SIG-M5 treated with dmso at 0.1 percent for 504 hours (cell line): Measurements from ENCODE around the gene SEBOX.
"Not testable (repeated sequence)": the region's sequence is repeated elsewhere in the genome, so short reads cannot be mapped to it uniquely, and the experiment has no call there.

Experiments
- DNase-seq: peaks from one replicate; lab custom pipeline; 2025; ENCODE audit not compliant: unreplicated experiment; lab: John Stamatoyannopoulos, UW

SEBOX gene

DNA sequence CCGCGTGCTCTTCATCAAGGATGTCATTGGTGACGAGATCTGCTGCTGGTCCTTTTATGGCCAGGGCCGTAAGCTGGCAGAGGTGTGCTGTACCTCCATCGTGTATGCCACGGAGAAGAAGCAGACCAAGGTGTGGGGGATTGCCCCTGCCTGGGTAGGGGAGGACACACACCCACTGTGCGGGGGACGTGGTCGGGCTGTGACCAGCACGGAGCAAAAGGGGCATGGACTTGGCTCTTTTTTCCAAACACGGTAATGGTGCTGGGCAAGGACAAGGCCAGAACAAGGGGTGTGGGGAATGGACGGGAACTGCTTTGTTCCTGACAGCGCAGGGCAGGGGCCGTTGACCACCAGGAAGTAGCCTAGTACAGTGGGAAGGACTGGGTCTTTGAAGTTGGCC, 22.7 kb downstream of the SEBOX start:
- DNase-seq = no peak

DNA sequence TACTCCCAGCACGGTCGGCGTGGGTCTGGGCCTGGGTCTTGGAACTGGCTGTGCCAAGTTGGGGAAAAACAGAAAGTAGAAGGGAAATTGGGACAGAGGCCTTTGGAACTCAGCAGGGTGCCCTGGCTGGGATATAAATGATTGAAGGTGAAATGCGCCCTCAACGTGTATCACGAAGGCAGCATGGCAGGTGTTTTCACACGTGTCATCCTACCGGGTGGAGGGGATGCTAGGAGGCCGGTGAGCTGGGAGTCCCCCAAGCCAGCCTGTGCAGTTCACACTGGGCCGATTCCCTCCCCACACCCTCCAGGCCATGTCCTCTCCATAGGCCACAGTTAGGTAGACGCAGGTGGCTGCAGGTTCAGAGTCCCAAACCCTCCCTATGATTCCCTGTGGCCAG, 23.5 kb downstream of the SEBOX start:
- DNase-seq = no peak

DNA sequence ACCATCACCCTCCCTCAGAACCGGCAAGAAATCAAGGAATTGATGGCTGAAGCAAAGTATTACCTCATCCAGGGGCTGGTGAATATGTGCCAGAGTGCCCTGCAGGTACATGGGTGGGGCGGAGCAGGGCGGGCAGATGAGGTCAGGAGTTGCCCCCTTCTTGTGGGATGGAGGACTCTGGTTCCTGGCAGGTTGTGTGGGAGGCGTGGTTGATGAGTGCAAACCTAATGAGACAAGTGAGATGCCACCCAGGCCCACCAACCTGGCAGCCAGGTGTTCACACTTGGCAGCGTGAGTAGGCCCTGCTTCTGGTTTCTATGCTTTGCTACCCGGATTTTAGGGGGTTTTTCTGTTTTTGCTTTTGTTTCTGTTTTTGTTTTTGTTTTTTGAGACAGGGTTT, 24.6 kb downstream of the SEBOX start:
- no peak for DNase-seq

DNA sequence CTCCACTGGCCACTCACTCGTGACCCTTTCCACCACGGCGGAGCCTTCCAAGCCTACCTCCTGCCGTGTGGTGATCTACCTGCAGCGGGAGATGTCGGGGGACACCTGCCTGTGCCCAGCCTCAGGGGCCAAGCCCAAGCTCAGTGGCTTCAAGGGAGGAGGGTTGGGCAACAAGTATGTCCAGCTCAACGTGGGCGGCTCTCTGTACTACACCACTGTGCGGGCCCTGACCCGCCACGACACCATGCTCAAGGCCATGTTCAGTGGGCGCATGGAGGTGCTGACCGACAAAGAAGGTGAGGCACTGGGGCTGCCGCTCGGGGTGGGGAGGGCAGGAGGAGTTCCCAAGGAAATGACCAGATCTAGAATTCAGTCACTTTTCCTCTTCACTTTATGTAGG, 25.6 kb downstream of the SEBOX start:
- no peak for DNase-seq

DNA sequence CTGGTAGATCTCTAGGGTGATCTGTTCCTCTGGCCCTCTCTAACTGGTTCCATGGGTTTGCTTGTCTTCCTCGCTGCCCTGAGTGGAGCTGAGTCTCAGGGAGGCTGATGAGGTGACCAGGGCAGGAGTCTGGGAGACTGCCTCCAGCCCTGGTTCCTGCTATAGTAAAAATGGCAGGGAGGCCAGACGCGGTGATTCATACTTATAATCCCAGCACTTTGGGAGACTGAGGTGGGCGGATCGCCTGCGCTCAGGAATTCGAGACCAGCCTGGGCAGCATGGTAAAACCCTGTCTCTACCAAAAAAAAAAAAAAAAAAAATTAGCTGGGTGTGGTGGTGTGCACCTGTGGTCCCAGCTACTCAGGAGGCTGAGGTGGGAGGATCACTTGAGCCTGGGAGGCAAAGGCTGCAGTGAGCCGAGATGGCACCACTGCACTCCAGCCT, 26.2 kb downstream of the SEBOX start:
- DNase-seq = not testable (repeated sequence)

DNA sequence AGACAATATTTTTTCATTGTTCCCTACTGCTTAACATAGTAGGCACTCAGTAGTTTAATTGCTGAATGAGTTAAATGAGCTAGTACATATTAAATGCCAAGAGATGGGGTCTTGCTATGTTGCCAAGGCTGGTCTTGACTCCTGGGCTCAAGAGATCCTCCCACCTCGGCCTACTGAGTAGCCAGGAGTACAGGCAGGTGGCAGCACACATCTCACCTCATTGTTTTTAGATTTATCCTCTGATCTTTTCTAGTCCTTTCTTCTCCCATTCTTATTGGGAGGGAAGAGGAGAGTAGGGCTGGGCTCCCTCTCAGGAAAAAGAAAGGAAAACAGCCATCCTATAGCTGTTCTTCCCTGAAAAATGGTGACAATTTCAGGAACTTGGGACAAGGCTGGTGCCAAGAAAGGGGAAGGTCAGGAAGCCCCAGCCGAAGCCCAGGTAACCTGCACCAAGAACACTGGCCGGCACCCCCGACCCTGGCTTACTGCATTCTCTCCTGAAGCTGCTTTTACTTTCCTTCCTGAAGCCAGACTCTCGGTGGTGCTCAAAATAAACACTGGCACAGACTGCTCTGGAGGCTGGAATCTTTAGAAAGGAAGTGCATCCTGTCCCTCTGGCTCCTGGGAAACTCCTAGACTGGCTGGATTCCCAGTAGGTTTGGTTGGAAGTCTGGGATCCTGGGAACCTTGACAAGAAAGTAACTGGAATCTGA, 26.8 kb downstream of the SEBOX start:
- no peak for DNase-seq

DNA sequence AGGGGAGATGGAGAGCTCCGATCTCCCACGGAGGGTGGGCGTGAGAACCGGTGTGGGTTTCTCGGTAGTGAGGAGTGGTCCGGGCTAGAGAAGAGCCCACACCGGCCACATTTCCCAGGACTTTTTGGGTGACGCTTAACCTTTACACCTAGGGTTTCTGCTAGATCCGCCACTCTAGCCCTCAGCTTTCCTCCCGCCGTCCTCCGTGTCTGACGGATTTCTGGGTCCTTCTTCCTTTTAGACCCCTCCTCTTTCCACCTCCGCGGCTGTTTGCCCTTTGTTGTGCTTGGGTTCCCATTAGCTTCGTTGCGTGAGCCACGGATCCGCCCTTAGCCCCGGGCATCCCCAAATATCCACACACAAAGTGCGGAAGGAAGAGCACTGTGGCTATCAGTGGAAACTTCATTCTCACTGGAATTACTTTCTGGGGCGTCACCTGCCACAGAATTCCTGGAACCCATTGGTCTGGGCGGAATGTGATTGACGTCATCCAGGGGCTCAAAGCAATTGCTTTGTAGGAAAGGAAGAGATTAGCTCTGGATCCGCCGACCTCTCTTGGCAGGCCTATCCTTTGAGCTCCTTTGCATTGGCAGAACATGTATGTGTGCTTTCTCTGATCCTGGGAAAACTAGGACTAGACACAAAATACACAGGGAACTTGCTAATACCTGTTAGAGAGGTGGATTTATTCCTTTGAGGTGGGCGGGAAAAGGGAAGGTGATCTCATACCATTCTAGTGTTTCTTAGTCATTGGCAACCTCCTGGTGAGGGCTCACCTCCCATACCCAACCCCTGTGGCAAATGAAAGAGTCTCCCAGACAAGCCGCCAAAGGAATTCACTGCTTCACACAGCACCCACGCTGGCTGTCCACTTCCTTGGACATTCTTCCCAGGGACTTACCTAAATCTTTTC, 28.8 kb downstream of the SEBOX start:
- DNase-seq = peak; percentile 24

DNA sequence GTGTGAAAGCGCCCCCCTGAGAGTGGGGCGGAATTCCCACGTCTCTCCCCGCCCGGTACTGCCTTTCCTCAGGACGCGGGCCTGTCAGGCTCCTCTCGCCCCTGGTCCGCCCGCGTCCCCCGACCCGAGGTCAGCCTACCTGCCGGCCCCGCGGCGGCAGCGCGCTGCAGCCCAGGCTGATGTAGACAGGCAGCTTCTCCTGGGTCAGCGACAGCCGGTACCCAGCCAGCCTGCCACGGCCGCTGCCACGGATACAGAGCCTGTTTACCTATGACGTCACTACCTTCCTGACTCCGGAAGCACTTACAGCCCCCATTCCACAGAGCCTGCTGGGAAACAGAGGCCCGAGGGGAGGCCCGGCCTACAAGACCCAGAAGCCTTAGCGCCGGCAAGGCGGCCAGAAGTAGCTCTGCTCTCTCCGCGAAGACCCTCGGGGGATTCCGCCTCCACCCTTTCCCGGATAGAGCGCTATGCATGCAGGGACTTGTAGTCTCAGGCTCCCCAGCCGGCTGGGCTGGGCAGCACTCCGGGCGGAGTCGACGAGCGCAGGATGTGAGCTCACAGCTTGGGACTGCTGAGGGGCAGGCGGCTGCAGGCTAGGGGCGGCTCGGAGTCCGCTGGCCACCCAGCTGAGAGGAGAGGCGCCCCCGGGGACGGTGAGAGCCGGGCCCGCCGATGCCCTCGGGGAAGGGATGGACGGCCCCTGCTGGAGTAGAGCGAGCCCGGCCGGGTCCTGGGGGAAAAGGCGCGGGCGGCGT, 29.6 kb downstream of the SEBOX start, which contains the start of the genes IFT20 and TNFAIP1:
IFT20 (minus strand) TSS at position 272 of the 758 bp plus-strand sequence. CDS start 3,487 bp downstream, outside the sequence.
TNFAIP1 (plus strand) TSS at position 561 of the 758 bp plus-strand sequence. CDS start 3,761 bp downstream, outside the sequence.
- DNase-seq = peak; percentile 100

DNA sequence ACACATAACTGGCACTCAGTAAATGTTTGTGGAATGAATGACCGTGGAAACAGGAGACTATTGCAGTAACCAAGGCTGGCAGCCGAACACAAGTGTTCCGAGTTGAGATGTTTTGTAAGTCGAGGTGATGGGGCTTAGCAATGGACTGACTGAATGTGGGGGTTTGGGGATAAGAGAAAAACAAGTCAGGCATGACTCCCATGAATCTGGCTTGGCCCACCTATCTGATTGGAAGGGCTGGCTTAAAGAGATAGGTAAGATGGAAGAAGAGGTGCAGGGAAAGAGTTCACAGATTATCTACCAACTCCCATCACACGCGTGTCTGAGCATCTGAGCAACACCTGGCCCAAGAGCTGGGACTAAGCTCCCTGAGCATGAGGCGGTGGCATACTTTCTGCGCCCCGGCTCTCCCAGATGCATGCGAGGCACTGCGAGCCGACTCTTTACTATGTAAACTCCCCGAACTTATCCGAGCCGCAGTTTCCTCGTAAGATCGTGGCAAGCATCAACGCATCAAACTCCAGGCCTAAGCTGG, 30.3 kb downstream of the SEBOX start:
- DNase-seq = no peak

DNA sequence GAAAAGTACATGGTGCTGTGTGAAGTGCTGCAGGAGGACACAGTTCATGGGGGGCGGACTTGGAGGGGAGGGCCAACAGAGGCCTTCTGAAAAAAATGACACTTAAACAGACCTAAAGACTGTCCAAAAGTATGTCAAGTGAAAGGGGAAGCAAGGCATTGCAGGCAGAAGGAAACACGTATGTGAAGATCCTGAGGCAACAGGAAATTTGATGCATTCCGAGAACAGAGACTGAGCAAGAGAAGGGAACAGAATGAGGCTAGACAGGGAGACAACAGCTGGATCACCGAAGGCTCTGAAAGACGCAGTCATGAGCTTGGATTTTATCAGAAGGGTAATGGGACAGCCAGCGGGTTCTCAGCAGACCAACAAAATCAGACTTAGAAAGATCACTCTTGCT, 30.8 kb downstream of the SEBOX start:
- DNase-seq = peak; percentile 41

DNA sequence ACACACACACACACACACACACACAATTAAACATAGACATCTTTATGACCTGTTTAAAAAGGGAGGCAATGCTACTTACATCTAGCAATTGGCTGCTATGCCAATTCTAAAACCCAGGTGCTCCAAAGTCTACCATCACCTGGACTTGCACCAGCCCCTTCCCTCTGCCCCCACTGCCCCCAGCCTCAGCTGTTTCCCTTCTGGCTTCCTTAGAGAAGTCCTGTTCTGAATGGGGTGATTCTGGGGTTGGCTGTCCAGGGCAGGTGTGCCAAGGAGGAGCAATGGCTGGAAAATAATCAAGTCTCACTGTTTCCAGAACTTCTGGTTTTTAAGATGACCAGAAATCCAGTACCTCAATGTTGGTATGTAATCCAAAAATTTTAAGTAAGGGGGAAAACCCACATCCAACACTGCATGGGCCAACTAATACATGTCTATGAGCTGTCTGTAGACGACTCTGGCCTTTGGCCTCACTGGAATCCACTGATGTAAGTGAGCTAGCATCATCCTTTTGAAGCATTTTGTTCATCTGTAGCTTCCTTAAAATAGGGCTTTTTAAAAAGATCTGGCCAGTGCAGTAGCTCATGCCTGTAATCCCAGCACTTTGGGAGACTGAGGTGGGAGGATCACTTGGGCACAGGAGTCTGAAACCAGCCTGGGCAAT, 31.8 kb downstream of the SEBOX start:
- no peak for DNase-seq

DNA sequence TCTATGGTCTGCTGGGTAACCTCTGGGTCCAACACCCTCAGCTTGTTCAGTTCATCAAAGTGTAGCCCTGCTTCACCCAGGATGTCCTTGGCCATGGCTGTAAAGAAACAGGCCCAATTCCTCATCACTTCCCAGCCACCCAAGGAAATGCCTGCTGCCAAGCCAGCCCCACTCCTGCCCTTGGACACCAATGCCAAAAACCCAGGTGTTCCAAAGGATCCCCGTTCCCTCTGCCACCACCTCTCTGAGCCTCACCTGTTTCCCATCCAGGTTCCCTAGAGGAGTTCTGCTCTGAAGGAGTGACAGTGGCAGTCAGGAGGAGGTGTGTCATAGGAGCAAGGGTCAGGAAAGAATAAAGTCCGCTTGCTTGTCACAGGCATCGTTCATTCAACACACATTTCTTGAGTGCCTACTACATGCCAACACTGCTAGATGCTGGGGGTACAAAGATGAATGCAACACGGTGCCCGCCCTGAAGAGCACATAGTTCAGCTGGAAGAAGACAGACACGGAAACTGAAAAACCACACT, 33.0 kb downstream of the SEBOX start:
- no peak for DNase-seq

DNA sequence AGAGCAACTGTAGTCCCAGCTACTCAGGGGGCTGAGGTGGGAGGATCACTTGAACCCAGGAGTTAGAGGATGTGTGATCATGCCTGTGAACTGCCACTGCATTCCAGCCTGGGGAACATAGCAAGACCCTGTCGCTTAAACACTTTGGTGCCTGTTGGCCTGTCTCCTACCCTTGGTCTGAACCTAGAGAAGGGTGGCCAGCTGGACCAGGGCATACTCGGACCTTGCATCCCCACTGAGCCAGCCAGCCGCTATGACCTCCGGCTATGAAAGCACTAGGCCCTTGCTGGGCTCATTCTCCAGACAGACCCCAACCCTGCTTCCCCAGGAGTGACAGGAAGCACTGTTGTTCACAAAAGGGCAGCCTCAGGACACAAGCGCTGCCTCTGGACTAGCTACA, 34.3 kb downstream of the SEBOX start:
- no peak for DNase-seq

DNA sequence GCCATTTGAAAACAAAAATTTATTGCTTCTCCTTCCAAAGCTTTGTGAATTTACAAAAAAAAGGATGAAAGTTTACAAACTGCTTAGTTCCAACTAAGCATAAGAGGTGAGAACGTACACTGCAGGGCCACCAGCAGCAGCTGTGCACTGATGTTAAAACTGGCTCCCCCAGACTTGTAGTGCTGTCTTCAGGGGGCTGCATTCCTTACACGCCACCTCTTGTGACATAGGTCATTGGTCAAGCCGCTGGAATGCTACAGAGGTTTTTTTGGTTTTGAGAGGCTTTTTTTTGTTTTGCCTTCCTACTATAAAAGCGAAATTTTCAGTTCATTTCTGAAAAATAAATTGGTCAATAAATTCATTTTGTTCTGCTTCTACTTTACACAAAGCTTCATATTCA, 36.7 kb downstream of the SEBOX start:
- DNase-seq = no peak

DNA sequence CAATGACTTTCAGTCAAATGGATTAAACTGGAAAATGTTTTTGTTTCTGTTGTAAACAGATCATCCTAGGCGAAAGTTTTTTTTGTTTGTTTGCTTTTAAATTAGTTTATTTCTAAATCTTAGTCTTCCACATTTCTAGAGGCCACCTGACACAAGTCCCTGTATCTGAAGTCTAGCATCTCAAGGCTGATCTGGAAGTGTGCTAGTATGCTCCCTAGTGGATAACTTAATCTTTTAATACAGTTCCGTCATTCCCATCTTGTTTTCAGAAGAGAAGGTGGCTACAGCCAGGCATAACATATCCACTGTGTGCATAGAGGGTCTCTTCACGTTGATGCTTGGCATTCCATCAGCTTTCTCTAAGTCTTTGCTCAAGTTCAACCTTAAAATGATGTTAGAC, 37.3 kb downstream of the SEBOX start:
- no peak for DNase-seq

DNA sequence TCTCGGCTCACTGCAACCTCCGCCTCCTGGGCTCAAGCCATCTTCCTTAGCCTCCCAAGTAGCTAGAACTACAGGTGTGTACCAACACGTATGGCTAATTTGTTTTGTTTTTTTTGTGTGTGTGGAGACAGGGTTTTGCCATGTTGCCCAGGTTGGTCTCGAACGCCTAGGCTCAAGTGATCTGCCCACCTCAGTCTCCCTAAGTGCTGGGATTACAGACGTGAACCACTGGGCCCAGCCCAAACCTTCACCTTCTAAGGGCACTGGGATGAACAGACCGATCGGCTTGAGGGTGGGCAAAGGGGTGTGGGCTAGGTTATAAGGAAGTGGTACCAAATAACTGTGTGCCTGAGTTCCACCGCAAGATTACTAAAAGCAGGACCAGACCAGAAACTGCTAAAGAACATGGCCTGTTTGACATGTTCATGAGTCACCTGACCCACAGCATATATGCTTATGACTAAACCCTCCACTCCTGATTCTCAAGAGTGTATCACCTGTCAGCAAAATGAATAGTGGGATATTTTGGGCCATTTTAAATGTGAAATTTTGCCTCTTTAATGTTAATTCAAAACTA, 37.9 kb downstream of the SEBOX start:
- no peak for DNase-seq

DNA sequence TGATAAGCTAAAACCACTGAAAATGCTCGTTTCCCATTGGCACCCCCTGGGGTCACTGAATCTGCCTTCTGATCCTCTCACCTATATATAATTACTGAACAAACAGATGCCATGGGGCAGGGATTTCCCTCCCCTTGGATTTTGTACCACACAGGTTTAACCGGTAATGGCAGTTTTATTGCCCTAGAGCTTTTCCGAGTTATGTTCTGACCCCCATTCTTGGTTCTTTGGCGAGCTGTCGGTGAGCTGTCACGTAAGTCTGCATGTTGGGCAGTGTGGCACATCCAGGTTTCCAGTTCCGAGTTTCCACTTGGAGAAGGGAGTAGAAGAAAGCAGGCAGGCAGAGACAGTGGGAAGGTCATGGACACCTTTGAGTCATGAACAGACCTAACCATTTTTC, 38.9 kb downstream of the SEBOX start:
- peak; percentile 20 for DNase-seq

DNA sequence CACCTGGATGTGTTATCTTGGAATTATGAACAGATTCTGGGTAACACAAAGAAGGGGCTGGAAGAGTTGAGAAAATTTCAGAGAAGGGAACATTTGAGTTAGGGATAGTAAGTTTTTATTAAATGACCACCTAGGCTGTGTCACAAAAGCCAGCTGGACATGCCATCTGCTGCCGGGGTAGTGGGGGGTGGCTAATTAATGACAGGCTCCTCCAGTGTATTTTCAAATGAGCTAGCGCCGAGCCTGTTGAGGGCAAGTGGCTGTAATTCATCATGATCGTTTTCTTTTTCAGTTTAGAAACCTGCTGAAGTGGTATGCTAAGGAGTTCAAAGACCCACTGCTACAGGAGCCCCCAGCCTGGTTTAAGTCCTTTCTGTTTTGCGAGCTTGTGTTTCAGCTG, 39.8 kb downstream of the SEBOX start:
- DNase-seq = no peak

DNA sequence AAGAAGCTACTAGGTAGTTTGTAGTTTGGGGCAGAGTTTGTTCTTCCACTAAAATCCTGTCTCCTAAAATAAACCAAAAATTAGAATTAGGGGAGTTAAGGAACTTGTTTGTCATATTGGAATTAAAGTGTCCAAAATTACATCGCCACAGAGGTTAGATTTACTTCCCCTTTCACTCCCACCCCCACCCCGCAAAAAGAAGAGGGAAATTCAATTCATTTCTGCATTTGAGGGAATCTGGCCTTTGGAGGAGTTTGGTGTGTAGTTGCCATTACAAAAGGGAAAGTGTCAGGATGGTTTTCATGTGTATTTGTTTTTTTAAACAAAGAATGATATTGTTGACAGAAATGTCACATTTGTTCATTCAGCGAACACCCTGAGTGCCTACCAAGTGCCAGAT, 40.2 kb downstream of the SEBOX start:
- no peak for DNase-seq

DNA sequence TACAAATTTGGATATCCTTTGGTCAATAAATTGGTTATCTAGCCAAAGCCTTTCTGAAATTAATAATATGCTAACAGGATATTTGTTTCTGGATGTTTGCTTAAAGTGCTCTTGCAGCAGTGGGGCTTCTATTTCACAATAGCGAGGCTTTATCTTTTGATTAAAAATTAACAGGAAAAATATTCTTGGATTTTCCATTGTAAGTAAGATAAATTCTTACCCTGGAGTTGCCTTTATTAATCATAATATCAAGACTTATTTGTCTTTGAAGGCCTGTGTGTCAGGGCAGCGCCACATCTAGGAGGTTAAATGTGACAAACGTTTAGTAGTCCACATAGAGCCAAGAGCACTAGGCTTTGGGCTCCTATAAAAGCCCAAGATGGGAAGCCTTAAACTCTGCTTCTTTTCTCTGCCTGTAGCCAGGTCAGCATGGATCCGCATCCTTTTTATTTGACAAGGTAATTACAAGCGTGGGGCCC, 40.7 kb downstream of the SEBOX start:
- no peak for DNase-seq
